CD14-positive monocyte (primary cell): ENCODE data around the gene PLAGL2. TPM values are rescaled to one million over a fixed set of nuclear protein-coding genes. Genes with fewer than 3 reads are reported as not detected.
"Not testable (repeated sequence)": the region's sequence is repeated elsewhere in the genome, so short reads cannot be mapped to it uniquely, and the experiment has no call there.

Experiments used
- DNase-seq, 3 donors: peaks; one replicate each; pipeline ENCODE4 v3.0.0-alpha.2; 2011 to 2022
- H2AFZ ChIP-seq: 2 replicates; pipeline ENCODE4 v1.6.0; 2012; ENCODE audit warnings: mild to moderate bottlenecking, low read depth, low read length, inconsistent platforms; ENCODE audit not compliant: insufficient read depth, poor library complexity, severe bottlenecking
- H3K27ac ChIP-seq, 2 donors: 1 replicate in 1 of 2; 2 replicates in 1 of 2; pipeline ENCODE4 v1.5.1; 2012 to 2013; ENCODE audit warnings: low read length in 2 of 2, control low read depth in 1 of 2, inconsistent platforms in 1 of 2, low read depth in 1 of 2, mild to moderate bottlenecking in 1 of 2
- H3K27me3 ChIP-seq, 2 donors: one replicate each; pipeline versions ENCODE4 v1.6.0 to v1.6.1; 2011 to 2013; ENCODE audit warnings: low read length in 2 of 2; ENCODE audit not compliant: control insufficient read depth in 2 of 2, insufficient read depth in 2 of 2
- H3K36me3 ChIP-seq, 2 donors: replicated peaks in 1 of 2; 1 replicate in 1 of 2; 2 replicates in 1 of 2; pipeline versions ENCODE4 v1.5.1 to v1.6.1; 2012 to 2013; ENCODE audit warnings: low read length in 2 of 2, control low read depth in 1 of 2, inconsistent platforms in 1 of 2, mild to moderate bottlenecking in 1 of 2; ENCODE audit not compliant: insufficient read depth in 2 of 2, control insufficient read depth in 1 of 2
- H3K4me1 ChIP-seq, 2 donors: 1 replicate in 1 of 2; 2 replicates in 1 of 2; pipeline versions ENCODE4 v1.5.1 to v1.6.1; 2012 to 2013; ENCODE audit warnings: low read length in 2 of 2, control low read depth in 1 of 2, inconsistent platforms in 1 of 2, mild to moderate bottlenecking in 1 of 2, moderate library complexity in 1 of 2; ENCODE audit not compliant: insufficient read depth in 2 of 2, control insufficient read depth in 1 of 2
- H3K4me2 ChIP-seq: replicated peaks from 2 replicates; pipeline ENCODE3; 2012; ENCODE audit warnings: low read length, moderate library complexity, mild to moderate bottlenecking; ENCODE audit not compliant: poor library complexity, severe bottlenecking; ENCODE audit errors: extremely low read depth
- H3K4me3 ChIP-seq, 3 experiments: fragments of 200-600 bp in 1 of 3; sonication (generic) in 1 of 3; replicated peaks in 1 of 3; 1 replicate in 2 of 3; 2 replicates in 1 of 3; pipeline ENCODE4 v1.5.1; 2011 to 2013; ENCODE audit warnings: low read length in 3 of 3, mild to moderate bottlenecking in 3 of 3, control low read depth in 2 of 3, low read depth in 2 of 3, inconsistent platforms in 1 of 3, moderate library complexity in 1 of 3
- H3K79me2 ChIP-seq: 2 replicates; pipeline ENCODE4 v1.6.0; 2012; ENCODE audit warnings: mild to moderate bottlenecking, control low read depth, inconsistent platforms, low read length, moderate library complexity; ENCODE audit not compliant: insufficient read depth
- H3K9ac ChIP-seq: 2 replicates; pipeline ENCODE4 v1.6.0; 2017; ENCODE audit warnings: low read length, mild to moderate bottlenecking; ENCODE audit not compliant: insufficient read depth, poor library complexity, severe bottlenecking
- H3K9me3 ChIP-seq, 2 donors: replicated peaks in 1 of 2; 1 replicate in 1 of 2; 2 replicates in 1 of 2; pipeline versions ENCODE4 v1.5.1 to v1.6.1; 2012 to 2013; ENCODE audit warnings: low read length in 2 of 2, control low read depth in 1 of 2; ENCODE audit not compliant: control insufficient read depth in 1 of 2, insufficient read depth in 1 of 2
- H4K20me1 ChIP-seq: 2 replicates; pipeline ENCODE4 v1.6.0; 2012; ENCODE audit warnings: mild to moderate bottlenecking, low read length, control low read depth, moderate library complexity; ENCODE audit not compliant: insufficient read depth
- H3K27ac Mint-ChIP-seq, 7 donors: one replicate each; pipeline ENCODE4 v1.8.0; 2020; ENCODE audit warnings: mild to moderate bottlenecking in 7 of 7, mixed read lengths in 7 of 7, moderate library complexity in 6 of 7, inconsistent platforms in 2 of 7
- H3K27me3 Mint-ChIP-seq, 3 donors: one replicate each; pipeline ENCODE4 v1.8.0; 2021 to 2022; ENCODE audit warnings: low read depth in 3 of 3, mild to moderate bottlenecking in 3 of 3, mixed read lengths in 3 of 3, moderate library complexity in 3 of 3, inconsistent platforms in 1 of 3
- H3K36me3 Mint-ChIP-seq, 2 donors: one replicate each; pipeline ENCODE4 v1.8.0; 2020; ENCODE audit warnings: mixed read lengths in 2 of 2, inconsistent platforms in 1 of 2, mild to moderate bottlenecking in 1 of 2
- H3K4me1 Mint-ChIP-seq: one replicate; pipeline ENCODE4 v1.8.0; 2020; ENCODE audit warnings: mild to moderate bottlenecking, mixed read lengths
- H3K4me3 Mint-ChIP-seq, 2 donors: one replicate each; pipeline ENCODE4 v1.8.0; 2020; ENCODE audit warnings: mild to moderate bottlenecking in 2 of 2, mixed read lengths in 2 of 2, moderate library complexity in 1 of 2
- H3K9me3 Mint-ChIP-seq, 7 donors: one replicate each; pipeline ENCODE4 v1.8.0; 2020 to 2022; ENCODE audit warnings: mixed read lengths in 7 of 7, mild to moderate bottlenecking in 6 of 7, moderate library complexity in 6 of 7, inconsistent platforms in 2 of 7
- WGBS: methylation state at CpG from one replicate; pipeline ENCODE4 v1.1.5; 2013; ENCODE audit warnings: missing lambda C conversion rate; ENCODE audit not compliant: insufficient coverage; 5-methylcytosine and 5-hydroxymethylcytosine counted together
- intact Hi-C, 2 donors: fragments of 100-400 bp; cut with micrococcal nuclease; formaldehyde crosslinking; loops; one replicate each; pipeline versions ENCODE4 v1.15.0 to v1.15.1; 2023
- polyA plus RNA-seq, 3 donors: library from polyadenylated mRNA; depleted of rRNA in 1 of 3; unstranded in 2 of 3; stranded (reverse) in 1 of 3; fragments of 300-500 nt in 2 of 3; fragments of >200 nt in 1 of 3; fragmentation: Illumina TruSeq in 2 of 3; gene quantifications; 1 replicate in 2 of 3; 2 replicates in 1 of 3; pipeline ENCODE4 v1.2.3, GENCODE V29; 2012 to 2021
- TF ChIP-seq, protein P1 (sequence below): fragments of 200-600 bp; IDR thresholded peaks from one replicate; pipeline ENCODE4 v1.8.0; 2022; ENCODE audit warnings: antibody characterized with exemption, mild to moderate bottlenecking

Gene PLAGL2
- polyA plus RNA-seq, 3 donors = 6.2 to 31.7 (median 14.7) TPM

DNA sequence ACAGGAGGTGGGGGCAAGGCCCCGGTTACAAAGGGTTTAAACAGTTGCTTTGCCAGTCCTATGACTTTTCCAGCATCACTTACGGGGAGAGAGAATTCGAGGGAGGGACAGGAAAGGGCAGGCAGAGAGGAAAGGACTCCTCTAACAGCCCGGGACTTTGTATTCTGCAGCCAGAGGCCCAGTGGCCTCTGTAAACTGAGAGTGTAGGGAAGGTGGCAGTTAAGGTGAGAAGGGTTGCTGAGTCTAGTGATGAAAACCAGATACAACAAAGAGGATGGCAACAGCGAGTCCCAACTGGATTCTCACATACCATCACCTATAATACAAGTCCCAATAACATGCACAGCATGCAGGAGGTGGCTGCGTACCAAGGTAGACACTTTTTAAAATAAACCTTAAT is 13.5 kb downstream of the PLAGL2 start:
- Mint-ChIP-seq H3K4me3 (no peak overlapping the region), H3K4me1 (peaks cover 33% of the 10 kb centered on the region), H3K36me3 (peaks cover 67 to 69% of the 10 kb centered on the region in 2 donors), H3K27ac (no peak overlapping the region), H3K9me3 (no peaks in the 10 kb centered on the region), H3K27me3 (peaks cover 0 to 6% (median 3%) of the 10 kb centered on the region in 3 donors)
- no peak for DNase-seq
- H3K27ac ChIP-seq = no peak overlapping the region
- H3K36me3 ChIP-seq = peaks cover 59 to 65% of the 10 kb centered on the region in 2 donors
- H4K20me1 ChIP-seq = peaks cover 81% of the 10 kb centered on the region
- no peak overlapping the region for H3K9ac ChIP-seq
- H3K4me3 ChIP-seq = no peak overlapping the region
- H3K79me2 ChIP-seq = peaks cover 52% of the 10 kb centered on the region
- intact Hi-C loops = no loop called here
- H3K4me2 ChIP-seq = no peak overlapping the region
- peaks cover 24 to 27% of the 10 kb centered on the region in 2 donors for H3K4me1 ChIP-seq
- H3K9me3 ChIP-seq = no peaks in the 10 kb centered on the region
- 100% methylated on average over 4 of the region's 6 CpGs for WGBS
- H3K27me3 ChIP-seq = no peaks in the 10 kb centered on the region
- TF ChIP-seq, protein P1, sequence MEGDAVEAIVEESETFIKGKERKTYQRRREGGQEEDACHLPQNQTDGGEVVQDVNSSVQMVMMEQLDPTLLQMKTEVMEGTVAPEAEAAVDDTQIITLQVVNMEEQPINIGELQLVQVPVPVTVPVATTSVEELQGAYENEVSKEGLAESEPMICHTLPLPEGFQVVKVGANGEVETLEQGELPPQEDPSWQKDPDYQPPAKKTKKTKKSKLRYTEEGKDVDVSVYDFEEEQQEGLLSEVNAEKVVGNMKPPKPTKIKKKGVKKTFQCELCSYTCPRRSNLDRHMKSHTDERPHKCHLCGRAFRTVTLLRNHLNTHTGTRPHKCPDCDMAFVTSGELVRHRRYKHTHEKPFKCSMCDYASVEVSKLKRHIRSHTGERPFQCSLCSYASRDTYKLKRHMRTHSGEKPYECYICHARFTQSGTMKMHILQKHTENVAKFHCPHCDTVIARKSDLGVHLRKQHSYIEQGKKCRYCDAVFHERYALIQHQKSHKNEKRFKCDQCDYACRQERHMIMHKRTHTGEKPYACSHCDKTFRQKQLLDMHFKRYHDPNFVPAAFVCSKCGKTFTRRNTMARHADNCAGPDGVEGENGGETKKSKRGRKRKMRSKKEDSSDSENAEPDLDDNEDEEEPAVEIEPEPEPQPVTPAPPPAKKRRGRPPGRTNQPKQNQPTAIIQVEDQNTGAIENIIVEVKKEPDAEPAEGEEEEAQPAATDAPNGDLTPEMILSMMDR = no peak
- no peak overlapping the region for H2AFZ ChIP-seq

DNA sequence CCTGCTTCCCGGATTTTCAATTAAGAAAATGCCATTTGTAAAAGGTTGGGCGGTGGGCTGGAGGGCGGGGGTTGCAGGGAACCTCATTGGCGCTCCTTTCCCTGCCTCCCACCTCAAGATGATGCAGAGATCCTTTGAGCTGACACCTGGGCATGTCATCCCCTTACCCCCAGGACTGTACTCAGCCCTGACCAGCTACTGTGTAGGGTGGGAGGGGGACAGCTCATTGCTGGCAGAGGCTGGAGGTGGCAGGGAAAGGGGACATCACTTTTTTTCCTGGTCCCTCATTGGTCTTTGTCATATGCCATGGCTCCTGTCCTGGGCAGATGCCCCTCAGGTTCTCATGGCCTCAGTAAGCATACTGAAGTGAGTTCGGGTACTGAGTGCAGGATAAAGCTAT is 14.2 kb downstream of the PLAGL2 start:
- WGBS = no CpG with 5 or more reads among the region's 5 CpGs
- Histone ChIP-seq H3K79me2 (peaks cover 46% of the 10 kb centered on the region), H3K36me3 (peaks cover 56 to 59% of the 10 kb centered on the region in 2 donors), H4K20me1 (peaks cover 75% of the 10 kb centered on the region), H3K4me1 (peaks cover 17 to 21% of the 10 kb centered on the region in 2 donors)
- DNase-seq, H3K9me3 ChIP-seq, H3K4me3 ChIP-seq, H3K4me2 ChIP-seq, H3K4me3 Mint-ChIP-seq, H3K9me3 Mint-ChIP-seq, H3K27ac ChIP-seq, intact Hi-C loops, H2AFZ ChIP-seq, H3K27me3 ChIP-seq, H3K27me3 Mint-ChIP-seq, H3K9ac ChIP-seq: not testable (repeated sequence)
- Mint-ChIP-seq H3K27ac (peak overlapping the region in 1 of 7 donors; percentile 33), H3K36me3 (peaks cover 64 to 68% of the 10 kb centered on the region in 2 donors), H3K4me1 (peaks cover 30% of the 10 kb centered on the region)
